NOMO-1 treated with dmso at 0.1 percent for 144 hours (cell line): Measurements from ENCODE around the gene RTP1.
"Not testable (repeated sequence)": the region's sequence is repeated elsewhere in the genome, so short reads cannot be mapped to it uniquely, and the experiment has no call there.

ENCODE experiments used
- DNase-seq: peaks from one replicate; lab custom pipeline; 2025; ENCODE audit not compliant: unreplicated experiment; lab: John Stamatoyannopoulos, UW

The RTP1 gene

DNA sequence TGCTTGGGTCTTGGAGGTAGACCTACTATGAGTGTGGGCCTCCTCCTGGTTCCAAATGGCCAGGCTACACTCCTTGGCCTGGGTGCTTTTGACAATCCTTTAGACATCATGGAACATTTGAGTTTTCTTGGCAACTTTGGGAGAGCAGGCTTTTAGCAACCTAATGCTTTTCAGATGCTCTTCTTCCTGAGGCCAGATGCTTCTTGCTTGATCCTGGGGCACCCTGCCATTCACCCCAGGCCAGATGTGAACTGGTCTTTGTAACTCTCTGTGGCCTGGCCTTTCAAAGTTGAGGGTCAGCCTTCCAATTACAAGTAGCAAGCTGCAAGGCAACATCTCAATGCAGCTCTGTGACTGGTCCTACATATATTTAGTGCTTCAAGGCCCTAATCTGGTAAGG, 40.5 kb downstream of the RTP1 start:
- no peak for DNase-seq

DNA sequence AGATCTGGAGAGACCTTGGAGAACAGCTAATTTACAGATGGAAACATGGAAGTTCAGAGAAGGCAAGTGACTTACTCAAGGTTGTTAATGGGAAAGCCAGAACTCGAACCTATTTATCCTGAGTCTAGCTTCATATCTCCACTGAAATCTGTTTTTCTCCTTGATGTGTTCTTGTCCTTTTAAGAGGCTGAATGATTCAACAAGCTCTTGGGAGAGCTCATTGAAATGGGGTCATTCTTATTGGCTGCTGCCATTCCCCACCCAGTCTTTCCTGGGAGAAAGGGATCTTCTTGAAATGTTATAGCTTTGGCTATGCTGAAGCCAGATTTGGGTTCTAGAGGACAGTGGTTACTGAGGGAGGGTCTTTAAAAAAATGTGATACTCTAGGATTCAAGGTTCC, 41.0 kb downstream of the RTP1 start:
- DNase-seq, result no peak

DNA sequence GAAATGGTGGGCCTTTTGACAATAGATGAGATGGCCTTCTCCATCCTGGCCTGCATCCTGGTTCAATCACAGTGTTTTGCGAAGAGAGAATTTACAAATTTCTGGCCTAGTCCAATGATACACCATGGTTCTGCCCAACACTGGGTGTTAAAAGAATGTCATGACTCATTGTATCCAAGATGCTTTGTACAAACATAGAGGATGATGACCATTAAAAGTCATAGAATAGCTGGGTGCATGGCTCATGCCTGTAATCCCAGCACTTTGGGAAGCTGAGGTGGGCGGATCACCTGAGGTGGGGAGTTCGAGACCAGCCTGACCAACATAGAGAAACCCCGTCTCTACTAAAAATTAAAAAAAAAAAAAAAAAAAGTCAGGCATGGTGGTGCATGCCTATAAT, 41.5 kb downstream of the RTP1 start:
- DNase-seq, result not testable (repeated sequence)

DNA sequence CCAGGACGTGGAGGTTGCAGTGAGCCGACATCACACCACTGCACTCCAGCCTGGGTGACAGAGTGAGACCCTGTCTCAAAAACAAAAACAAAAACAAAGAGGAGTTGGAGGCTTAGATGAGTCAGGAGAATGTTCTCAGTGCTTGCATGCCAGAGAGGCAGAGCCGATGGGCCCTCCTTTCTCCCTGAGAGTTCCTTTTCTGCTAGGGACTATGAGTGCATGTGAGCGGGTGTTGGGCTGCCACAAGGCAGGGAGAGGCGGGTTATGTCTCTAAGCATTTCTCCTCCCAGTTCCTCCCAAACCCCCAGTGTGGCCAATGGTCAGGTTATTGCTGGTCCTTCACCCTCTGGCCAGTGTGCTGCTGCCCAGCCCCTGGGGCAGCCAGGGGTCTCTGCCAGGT, 45.1 kb downstream of the RTP1 start:
- no peak for DNase-seq

DNA sequence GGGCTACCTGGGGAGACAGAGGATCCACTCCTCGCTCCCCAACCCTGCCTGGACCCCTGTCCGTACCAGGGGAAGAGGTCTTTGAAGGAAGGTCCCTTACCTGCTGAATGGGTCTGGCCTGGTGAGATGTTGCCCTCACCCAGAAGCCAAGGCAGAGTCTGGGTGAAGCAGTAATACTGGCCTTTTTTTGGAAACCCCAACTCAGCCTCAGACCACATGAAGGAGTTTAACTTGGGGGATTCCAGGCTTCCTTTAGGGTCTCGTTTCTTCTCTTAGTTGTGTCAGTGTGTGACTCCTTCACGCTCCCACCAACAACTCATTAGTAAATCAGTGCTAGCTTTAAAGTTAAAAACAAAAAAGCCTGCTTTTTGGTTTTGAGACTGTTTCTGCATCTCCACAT, 45.6 kb downstream of the RTP1 start:
- no peak for DNase-seq

DNA sequence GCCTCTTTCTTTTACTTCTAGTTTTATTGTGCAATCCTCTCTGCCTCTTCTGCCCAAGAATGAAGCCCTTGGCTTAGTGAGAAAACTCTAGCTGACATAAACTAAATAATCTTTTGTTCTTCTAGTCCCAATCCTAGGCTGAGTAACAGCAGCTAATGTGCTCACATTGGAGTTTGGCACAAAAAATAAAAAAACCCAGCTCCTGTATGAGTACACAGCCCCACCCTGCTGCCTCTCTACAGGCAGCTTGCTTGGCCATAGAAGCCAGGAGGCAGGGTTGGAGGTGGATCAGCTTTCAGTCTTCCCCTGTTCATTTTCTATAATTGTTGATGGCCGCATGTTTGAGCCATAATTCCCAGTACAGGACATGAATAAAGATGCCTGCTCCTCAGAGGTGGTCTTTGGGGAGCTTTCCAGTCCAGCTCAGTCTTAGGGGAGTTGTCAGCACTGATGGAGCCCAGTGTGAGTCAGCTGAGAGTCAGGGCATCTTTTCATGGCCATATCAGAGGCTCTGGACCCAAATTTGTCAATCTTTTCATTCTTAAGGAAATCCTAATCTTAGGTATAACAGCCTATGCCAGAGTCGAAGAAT, 46.7 kb downstream of the RTP1 start:
- no peak for DNase-seq

DNA sequence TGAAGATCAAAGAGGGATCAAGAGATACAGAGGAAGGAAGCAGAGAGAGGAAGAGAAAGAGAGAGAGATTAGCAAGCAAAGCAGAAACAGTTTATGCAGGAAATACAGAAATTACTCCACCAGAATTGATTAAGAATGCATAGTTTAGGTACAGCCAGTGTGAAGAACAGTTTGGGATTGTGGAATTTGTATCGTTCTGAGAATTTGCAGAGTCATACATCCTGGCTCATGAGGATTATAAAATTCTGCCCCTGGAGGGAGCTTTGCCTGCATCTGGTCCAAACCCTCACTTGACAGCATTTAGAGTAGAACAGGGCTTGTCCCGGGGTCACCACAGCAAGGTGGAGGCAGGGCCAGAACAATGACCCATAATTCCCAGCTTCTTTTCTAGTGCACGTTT, 50.1 kb downstream of the RTP1 start:
- DNase-seq, result no peak
